Measurements from ENCODE around the gene DIDO1.

The DIDO1 gene

GRCh38 chr20:62968378-62969178 lies 42.3 kb upstream of the DIDO1 start:
- no peaks in the 10 kb centered on the region for H3K9me3 ChIP-seq (ENCODE audit: control insufficient read depth, insufficient read depth, low read length)
- peaks cover 5% of the 10 kb centered on the region for H3K36me3 ChIP-seq (ENCODE audit: control insufficient read depth, insufficient read depth, low read length)
- no peak overlapping the region for H3K4me3 ChIP-seq (ENCODE audit: low read length)
- no peak for DNase-seq (ENCODE audit: low read depth, low spot score)
- WGBS (ENCODE audit: insufficient coverage, insufficient read length): no CpG with 5 or more reads among the region's 21 CpGs
- no peaks in the 10 kb centered on the region; the same call in none of the 2 replicates for H3K4me1 ChIP-seq (ENCODE audit: control insufficient read depth, insufficient read depth, low read length)
- no peak overlapping the region for H3K27ac ChIP-seq (ENCODE audit: low read length)
- peaks cover 6% of the 10 kb centered on the region; the same call in 1 of the 2 replicates for H3K27me3 ChIP-seq (ENCODE audit: control insufficient read depth, insufficient read depth, low read length)

- H3K27ac ChIP-seq (ENCODE audit: low read length): no peak overlapping the region
- no peak for DNase-seq (ENCODE audit: low read depth, low spot score)
- peaks cover 13% of the 10 kb centered on the region for H3K36me3 ChIP-seq (ENCODE audit: control insufficient read depth, insufficient read depth, low read length)
- H3K27me3 ChIP-seq (ENCODE audit: control insufficient read depth, insufficient read depth, low read length): no peaks in the 10 kb centered on the region; the same call in 1 of the 2 replicates
- WGBS (ENCODE audit: insufficient coverage, insufficient read length): no CpG with 5 or more reads among the region's 27 CpGs
- no peaks in the 10 kb centered on the region; the same call in none of the 2 replicates for H3K4me1 ChIP-seq (ENCODE audit: control insufficient read depth, insufficient read depth, low read length)
- H3K4me3 ChIP-seq (ENCODE audit: low read length): no peak overlapping the region
- H3K9me3 ChIP-seq (ENCODE audit: control insufficient read depth, insufficient read depth, low read length): no peaks in the 10 kb centered on the region
Observed at GRCh38 chr20:62967628-62968351, 41.5 kb upstream of the DIDO1 start.

GRCh38 chr20:62967149-62967501 lies 40.8 kb upstream of the DIDO1 start:
- Histone ChIP-seq H3K4me1 (ENCODE audit: control insufficient read depth, insufficient read depth, low read length) (no peaks in the 10 kb centered on the region; the same call in none of the 2 replicates), H3K4me3 (ENCODE audit: low read length) (no peak overlapping the region), H3K36me3 (ENCODE audit: control insufficient read depth, insufficient read depth, low read length) (peaks cover 17% of the 10 kb centered on the region), H3K27me3 (ENCODE audit: control insufficient read depth, insufficient read depth, low read length) (no peaks in the 10 kb centered on the region; the same call in 1 of the 2 replicates), H3K27ac (ENCODE audit: low read length) (no peak overlapping the region), H3K9me3 (ENCODE audit: control insufficient read depth, insufficient read depth, low read length) (no peaks in the 10 kb centered on the region)
- DNase-seq (ENCODE audit: low read depth, low spot score): no peak
- no CpG with 5 or more reads among the region's 6 CpGs for whole genome bisulfite sequencing (ENCODE audit: insufficient coverage, insufficient read length)

GRCh38 chr20:62966212-62967148 lies 40.2 kb upstream of the DIDO1 start:
- no peak overlapping the region for H3K27ac ChIP-seq (ENCODE audit: low read length)
- no peaks in the 10 kb centered on the region for H3K9me3 ChIP-seq (ENCODE audit: control insufficient read depth, insufficient read depth, low read length)
- no peaks in the 10 kb centered on the region for H3K27me3 ChIP-seq (ENCODE audit: control insufficient read depth, insufficient read depth, low read length)
- H3K36me3 ChIP-seq (ENCODE audit: control insufficient read depth, insufficient read depth, low read length): peaks cover 17% of the 10 kb centered on the region
- no peak for DNase-seq (ENCODE audit: low read depth, low spot score)
- no peak overlapping the region for H3K4me3 ChIP-seq (ENCODE audit: low read length)
- WGBS (ENCODE audit: insufficient coverage, insufficient read length): no CpG with 5 or more reads among the region's 27 CpGs
- no peaks in the 10 kb centered on the region; the same call in none of the 2 replicates for H3K4me1 ChIP-seq (ENCODE audit: control insufficient read depth, insufficient read depth, low read length)

- no peak overlapping the region for H3K27ac ChIP-seq (ENCODE audit: low read length)
- no peaks in the 10 kb centered on the region for H3K9me3 ChIP-seq (ENCODE audit: control insufficient read depth, insufficient read depth, low read length)
- H3K36me3 ChIP-seq (ENCODE audit: control insufficient read depth, insufficient read depth, low read length): peaks cover 17% of the 10 kb centered on the region
Observed at GRCh38 chr20:62965363-62965771, 39.1 kb upstream of the DIDO1 start.

GRCh38 chr20:62964700-62965099 lies 38.4 kb upstream of the DIDO1 start:
- no CpG with 5 or more reads among the region's 20 CpGs for WGBS (ENCODE audit: insufficient coverage, insufficient read length)
- no peak for DNase-seq (ENCODE audit: low read depth, low spot score)
- no peaks in the 10 kb centered on the region for H3K9me3 ChIP-seq (ENCODE audit: control insufficient read depth, insufficient read depth, low read length)
- peaks cover 20% of the 10 kb centered on the region for H3K36me3 ChIP-seq (ENCODE audit: control insufficient read depth, insufficient read depth, low read length)
- H3K4me3 ChIP-seq (ENCODE audit: low read length): no peak overlapping the region
- no peaks in the 10 kb centered on the region; the same call in 1 of the 2 replicates for H3K4me1 ChIP-seq (ENCODE audit: control insufficient read depth, insufficient read depth, low read length)
- no peaks in the 10 kb centered on the region for H3K27me3 ChIP-seq (ENCODE audit: control insufficient read depth, insufficient read depth, low read length)
- H3K27ac ChIP-seq (ENCODE audit: low read length): no peak overlapping the region

More at GRCh38 chr20:62965363-62965771, 39.1 kb upstream of the DIDO1 start:
- no peak overlapping the region for H3K4me3 ChIP-seq (ENCODE audit: low read length)
- DNase-seq (ENCODE audit: low read depth, low spot score): no peak
- no peaks in the 10 kb centered on the region for H3K27me3 ChIP-seq (ENCODE audit: control insufficient read depth, insufficient read depth, low read length)
- no peaks in the 10 kb centered on the region; the same call in 1 of the 2 replicates for H3K4me1 ChIP-seq (ENCODE audit: control insufficient read depth, insufficient read depth, low read length)
- WGBS (ENCODE audit: insufficient coverage, insufficient read length): no CpG with 5 or more reads among the region's 19 CpGs

- Histone ChIP-seq H3K36me3 (ENCODE audit: control insufficient read depth, insufficient read depth, low read length) (peaks cover 20% of the 10 kb centered on the region), H3K4me3 (ENCODE audit: low read length) (no peak overlapping the region), H3K27me3 (ENCODE audit: control insufficient read depth, insufficient read depth, low read length) (no peaks in the 10 kb centered on the region), H3K9me3 (ENCODE audit: control insufficient read depth, insufficient read depth, low read length) (no peaks in the 10 kb centered on the region), H3K4me1 (ENCODE audit: control insufficient read depth, insufficient read depth, low read length) (no peaks in the 10 kb centered on the region; the same call in 1 of the 2 replicates), H3K27ac (ENCODE audit: low read length) (no peak overlapping the region)
- no peak for DNase-seq (ENCODE audit: low read depth, low spot score)
- WGBS (ENCODE audit: insufficient coverage, insufficient read length): no CpG with 5 or more reads among the region's 32 CpGs
Observed at GRCh38 chr20:62963614-62964397, 37.5 kb upstream of the DIDO1 start.

GRCh38 chr20:62962891-62963613 lies 36.7 kb upstream of the DIDO1 start:
- Histone ChIP-seq H3K27ac (ENCODE audit: low read length) (no peak overlapping the region), H3K27me3 (ENCODE audit: control insufficient read depth, insufficient read depth, low read length) (no peaks in the 10 kb centered on the region), H3K4me1 (ENCODE audit: control insufficient read depth, insufficient read depth, low read length) (no peaks in the 10 kb centered on the region; the same call in 1 of the 2 replicates), H3K9me3 (ENCODE audit: control insufficient read depth, insufficient read depth, low read length) (no peaks in the 10 kb centered on the region), H3K36me3 (ENCODE audit: control insufficient read depth, insufficient read depth, low read length) (peaks cover 20% of the 10 kb centered on the region), H3K4me3 (ENCODE audit: low read length) (no peak overlapping the region)
- WGBS (ENCODE audit: insufficient coverage, insufficient read length): no CpG with 5 or more reads among the region's 32 CpGs
- DNase-seq (ENCODE audit: low read depth, low spot score): no peak

- Histone ChIP-seq H3K36me3 (ENCODE audit: control insufficient read depth, insufficient read depth, low read length) (peaks cover 27% of the 10 kb centered on the region), H3K27me3 (ENCODE audit: control insufficient read depth, insufficient read depth, low read length) (no peaks in the 10 kb centered on the region), H3K27ac (ENCODE audit: low read length) (no peak overlapping the region), H3K4me1 (ENCODE audit: control insufficient read depth, insufficient read depth, low read length) (no peaks in the 10 kb centered on the region; the same call in 1 of the 2 replicates), H3K9me3 (ENCODE audit: control insufficient read depth, insufficient read depth, low read length) (no peaks in the 10 kb centered on the region), H3K4me3 (ENCODE audit: low read length) (no peak overlapping the region)
- no CpG with 5 or more reads among the region's 30 CpGs for WGBS (ENCODE audit: insufficient coverage, insufficient read length)
- DNase-seq (ENCODE audit: low read depth, low spot score): no peak
Observed at GRCh38 chr20:62962221-62962879, 36.0 kb upstream of the DIDO1 start.
